VCaP (cell line): Measurements from ENCODE around the gene KIAA1328.

ENCODE experiments used
- H3K27ac ChIP-seq: fragments of 450-650 bp; 2 replicates; pipeline ENCODE4 v1.5.1; 2017
- CTCF ChIP-seq: fragments of 450-650 bp; conservative IDR thresholded peaks from 2 replicates; pipeline ENCODE4 v1.5.1; 2017; ENCODE audit warnings: mild to moderate bottlenecking, moderate library complexity

The KIAA1328 gene

GRCh38 chr18:37235583-37235982 is 406.7 kb downstream of the KIAA1328 start:
- no peak for TF ChIP-seq CTCF
- H3K27ac ChIP-seq, result no peak overlapping the region

DNA sequence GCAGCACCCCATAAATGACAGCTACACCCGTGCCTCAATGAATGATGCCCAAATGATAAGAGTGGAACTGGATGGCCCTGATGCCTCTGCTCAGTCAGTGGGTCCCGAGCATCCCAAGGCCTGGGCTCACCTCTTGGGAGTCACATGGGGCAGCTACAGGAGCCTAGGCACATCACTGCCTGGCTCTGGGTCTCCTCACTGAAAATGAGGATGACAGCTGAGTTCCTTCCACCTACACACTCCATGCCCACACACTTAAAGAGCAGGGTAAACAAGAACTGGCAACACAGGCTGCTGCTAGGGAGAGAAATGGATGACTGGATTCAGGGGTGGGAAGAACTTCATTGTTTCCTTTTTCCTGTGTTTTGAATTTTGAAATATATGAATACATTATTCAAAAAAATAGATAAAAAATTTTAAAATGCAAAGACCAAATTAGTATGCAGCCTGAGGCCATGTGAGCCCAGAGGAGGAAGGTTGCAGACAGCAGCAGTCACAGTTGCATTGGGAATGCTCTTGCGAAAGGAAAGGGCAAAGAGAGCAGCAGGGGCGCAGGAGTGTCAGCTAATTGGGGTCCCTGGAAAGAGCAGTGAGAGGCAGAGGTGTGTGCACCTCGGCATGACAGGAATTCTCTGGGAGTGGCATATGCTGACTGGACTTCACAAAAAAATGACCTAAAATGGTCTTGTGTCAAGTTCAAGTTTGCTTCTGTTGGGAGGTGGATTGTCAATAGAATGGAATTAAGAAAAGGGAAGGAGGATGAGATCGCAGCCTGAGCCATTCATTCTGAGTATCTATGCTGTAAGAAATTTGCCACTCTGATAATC is 409.6 kb downstream of the KIAA1328 start:
- H3K27ac ChIP-seq, result no peak overlapping the region
- TF ChIP-seq CTCF, result no peak

DNA sequence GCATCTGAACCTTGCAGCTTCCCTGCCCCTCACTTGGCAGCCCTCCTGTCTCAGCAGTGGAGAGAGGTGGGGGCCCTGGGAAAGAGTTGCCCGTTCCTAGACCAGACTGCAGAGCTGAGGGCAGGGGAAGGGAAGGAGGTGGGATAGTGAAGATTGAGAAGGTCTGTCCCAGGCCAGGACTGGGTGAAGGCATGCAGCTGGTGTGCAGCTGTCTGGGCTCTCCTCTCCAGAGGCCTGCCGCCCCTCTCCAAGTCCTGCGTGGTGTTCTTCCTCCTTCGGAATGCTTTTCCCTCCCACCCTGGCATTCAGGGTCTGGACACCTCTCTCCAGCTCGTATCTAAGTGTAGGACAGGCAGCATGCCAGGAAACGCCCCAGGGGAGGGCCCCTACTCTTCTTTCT is 413.2 kb downstream of the KIAA1328 start:
- no peak overlapping the region for H3K27ac ChIP-seq
- TF ChIP-seq CTCF, result no peak

DNA sequence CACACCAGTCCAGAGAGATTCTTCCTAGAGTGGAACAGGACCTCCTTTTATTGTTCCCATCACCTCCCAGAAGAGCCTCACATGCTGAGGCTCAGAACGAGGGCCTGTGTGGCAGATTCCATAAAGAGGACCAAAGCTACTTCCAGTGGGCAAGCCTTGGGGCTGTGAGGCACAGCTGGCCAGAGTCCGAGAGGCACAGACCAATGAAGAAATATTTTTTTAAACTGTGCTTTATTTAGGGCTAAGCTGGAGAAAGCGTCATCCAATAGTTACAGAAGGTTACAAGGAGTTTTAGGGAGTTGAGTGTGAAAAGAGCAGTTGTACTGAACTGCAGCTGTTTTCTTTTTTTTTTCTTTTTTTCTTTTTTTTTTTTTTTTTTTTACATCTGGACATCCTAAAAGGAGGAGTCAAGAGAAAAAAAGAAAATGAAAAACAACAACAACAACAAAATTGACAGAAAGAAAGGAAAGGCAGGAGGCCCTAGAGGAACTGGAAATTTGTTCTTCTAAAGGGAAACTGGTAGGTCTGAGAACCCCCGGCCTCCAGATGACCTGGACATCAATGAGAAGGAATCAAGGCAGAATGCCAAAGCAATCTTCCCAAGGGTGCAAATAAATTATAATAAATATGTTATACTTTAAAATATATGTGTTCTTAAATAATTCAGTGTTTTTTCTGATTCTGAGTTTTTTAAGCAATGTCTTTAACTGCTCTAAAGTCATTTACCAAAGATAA is 414.1 kb downstream of the KIAA1328 start:
- TF ChIP-seq CTCF, result no peak
- no peak overlapping the region for H3K27ac ChIP-seq

DNA sequence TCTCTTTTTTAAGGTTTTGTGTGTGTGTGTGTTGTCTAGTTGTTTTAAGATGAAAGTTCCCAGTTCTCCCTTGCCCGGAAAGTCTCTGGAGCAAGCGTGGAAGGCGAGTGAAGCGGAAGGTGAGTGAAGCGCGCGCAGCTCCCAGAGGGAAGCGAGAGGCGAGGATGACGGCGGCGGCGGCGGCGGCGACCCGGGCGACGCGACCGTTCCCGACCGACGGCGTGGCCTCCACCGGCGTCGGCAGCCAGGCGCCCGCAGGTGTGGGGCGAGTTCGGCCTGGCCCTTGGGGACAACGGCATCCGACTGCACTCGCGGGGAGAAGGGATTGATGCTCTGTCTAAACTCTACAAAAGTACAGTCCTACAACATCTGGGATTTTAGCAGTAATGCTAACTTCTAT is 414.8 kb downstream of the KIAA1328 start:
- TF ChIP-seq CTCF, result no peak
- H3K27ac ChIP-seq, result no peak overlapping the region

DNA sequence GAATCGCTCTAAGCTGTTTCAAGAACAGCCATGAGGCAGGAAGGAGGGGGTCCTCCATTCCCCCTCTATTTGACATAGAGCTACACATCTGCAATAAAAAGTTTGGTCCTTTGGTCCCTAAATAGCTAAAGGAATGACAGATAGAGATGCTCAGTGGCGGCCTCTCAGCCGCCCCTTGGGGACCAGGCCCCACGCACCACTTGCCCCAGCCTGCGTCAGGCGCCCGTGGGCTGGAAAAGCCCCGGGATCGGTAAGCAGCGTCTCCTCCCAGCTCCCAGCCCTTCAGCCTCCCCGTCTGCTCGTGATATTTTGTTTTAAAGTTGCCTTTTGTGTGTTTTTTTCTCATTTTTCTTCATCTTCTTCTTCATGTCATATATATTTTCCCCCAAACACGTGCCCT is 415.7 kb downstream of the KIAA1328 start:
- no peak for TF ChIP-seq CTCF
- no peak overlapping the region for H3K27ac ChIP-seq

GRCh38 chr18:37246779-37247340 is 417.9 kb downstream of the KIAA1328 start:
- no peak overlapping the region for H3K27ac ChIP-seq
- TF ChIP-seq CTCF, result no peak
